Hepatocyte (in vitro differentiated cells): ENCODE measurements around the gene ZNF701.
"Not testable (repeated sequence)": the region's sequence is repeated elsewhere in the genome, so short reads cannot be mapped to it uniquely, and the experiment has no call there.

Experiments
- CTCF ChIP-seq: fragments of 200-600 bp; sonication (generic); IDR thresholded peaks from 2 replicates; pipeline ENCODE4 v1.5.1; 2016; ENCODE audit warnings: antibody characterized with exemption, mild to moderate bottlenecking; ENCODE audit not compliant: poor library complexity
- EZH2 ChIP-seq: fragments of 200-600 bp; sonication (generic); IDR thresholded peaks from 2 replicates; pipeline ENCODE4 v1.6.1; 2016; ENCODE audit warnings: antibody characterized with exemption, mild to moderate bottlenecking, borderline replicate concordance
- EZH2phosphoT487 ChIP-seq: fragments of 200-600 bp; sonication (generic); IDR thresholded peaks from one replicate; pipeline ENCODE4 v1.6.1; 2018; ENCODE audit warnings: antibody characterized with exemption, mild to moderate bottlenecking, low read depth, moderate library complexity; ENCODE audit not compliant: unreplicated experiment, severe bottlenecking

GRCh38 chr19:52593441-52593840 is 23.4 kb downstream of the ZNF701 start:
- TF ChIP-seq CTCF, EZH2phosphoT487, EZH2: not testable (repeated sequence)
